ENCODE data around the gene TTBK1. TPM values are rescaled to one million over a fixed set of nuclear protein-coding genes. Genes with fewer than 3 reads are reported as not detected.

TTBK1 gene
- polyA plus RNA-seq, 3 donors from 2014 or later, result not detected

DNA sequence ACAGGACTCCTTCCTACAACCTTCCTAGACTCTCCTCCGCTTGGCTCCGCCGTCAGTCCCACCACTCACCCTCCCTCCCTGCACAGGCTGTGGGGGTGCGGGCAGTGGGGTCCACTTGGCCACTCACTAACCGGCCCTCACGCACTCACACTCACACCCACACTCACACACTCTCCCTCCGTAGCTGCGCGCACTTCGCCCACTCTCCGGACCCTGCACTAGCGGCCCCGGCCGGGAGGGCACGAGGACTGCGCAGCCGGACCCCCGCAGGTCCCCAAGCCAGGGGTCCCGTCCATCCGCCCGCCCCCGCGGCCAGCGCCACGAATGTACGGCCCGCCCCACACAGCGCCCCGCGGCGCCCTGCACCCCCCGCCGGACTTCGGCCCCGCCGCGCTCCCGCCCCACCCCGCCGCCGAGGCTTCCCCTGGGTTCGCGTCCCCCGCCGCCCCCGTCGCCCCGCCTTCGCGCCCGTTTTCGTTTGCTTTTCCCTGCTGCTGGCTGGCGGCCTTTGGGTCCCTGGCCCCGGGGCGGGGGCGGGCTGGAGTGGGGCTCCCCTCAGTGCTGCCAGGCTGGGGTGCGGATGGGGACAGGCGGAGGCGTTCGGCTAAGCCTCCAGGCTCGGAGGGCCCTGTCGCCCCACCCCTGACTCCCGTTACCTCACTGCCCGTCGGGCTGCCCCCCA lies 31.8 kb downstream of the TTBK1 start:
- no peaks in the 10 kb centered on the region for H3K9me3 Mint-ChIP-seq
- H3K4me3 Mint-ChIP-seq, result peak overlapping the region; percentile 68 to 76 (median 73)
- DNase-seq, result peak in 1 of 3 donors; percentile 15
- peaks cover 18 to 29% of the 10 kb centered on the region in 2 donors for H3K4me1 Mint-ChIP-seq
- no peaks in the 10 kb centered on the region for H3K36me3 Mint-ChIP-seq
- no peak overlapping the region for H3K27ac Mint-ChIP-seq
- H3K27me3 Mint-ChIP-seq (ENCODE audit: low read depth in 3 of 3), result peaks cover 9 to 19% (median 10%) of the 10 kb centered on the region in 3 donors

DNA sequence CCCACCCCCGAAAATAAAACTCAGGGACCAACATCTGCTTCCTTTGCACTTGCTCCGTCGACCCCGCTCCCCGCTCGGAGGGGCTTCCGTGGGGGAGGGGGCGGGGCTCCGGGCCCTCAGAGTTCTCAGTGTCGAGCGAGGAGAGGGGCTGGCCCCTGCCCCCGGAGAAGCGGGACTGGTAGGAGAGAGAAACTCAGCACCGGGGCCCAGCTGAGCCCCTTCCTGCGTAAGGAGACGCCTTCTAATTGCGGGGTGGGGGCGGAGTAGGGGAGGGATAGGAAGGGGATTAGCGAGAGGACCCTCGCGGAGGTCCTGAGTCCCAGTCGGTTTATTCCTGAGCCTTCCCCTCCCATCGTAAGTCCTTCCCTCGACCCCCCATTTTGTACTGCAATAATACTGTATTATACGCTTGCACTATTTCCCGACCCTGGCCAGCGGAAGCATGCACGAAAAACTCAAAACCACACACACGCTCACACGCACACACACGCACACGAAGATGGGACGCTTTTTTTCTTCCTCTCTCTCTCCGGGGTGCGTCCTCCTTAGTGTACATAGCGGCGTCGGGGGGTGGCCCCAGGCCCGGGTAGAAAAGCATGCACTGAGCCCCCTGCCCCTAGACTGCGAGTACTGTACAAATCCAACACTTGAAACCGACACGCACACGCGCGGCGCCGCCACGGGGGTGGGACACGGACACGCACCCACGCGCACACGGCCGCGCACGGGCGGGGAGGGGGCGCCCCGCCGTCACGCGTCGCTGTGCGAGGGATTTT lies 32.7 kb downstream of the TTBK1 start:
- Mint-ChIP-seq H3K9me3 (no peaks in the 10 kb centered on the region), H3K36me3 (no peaks in the 10 kb centered on the region), H3K4me3 (peak overlapping the region; percentile 72 to 84 (median 76)), H3K27me3 (ENCODE audit: low read depth in 3 of 3) (peaks cover 7 to 16% (median 8%) of the 10 kb centered on the region in 3 donors), H3K4me1 (peaks cover 18 to 26% of the 10 kb centered on the region in 2 donors), H3K27ac (no peak overlapping the region)
- peak; percentile 31 to 37 (median 33) for DNase-seq

DNA sequence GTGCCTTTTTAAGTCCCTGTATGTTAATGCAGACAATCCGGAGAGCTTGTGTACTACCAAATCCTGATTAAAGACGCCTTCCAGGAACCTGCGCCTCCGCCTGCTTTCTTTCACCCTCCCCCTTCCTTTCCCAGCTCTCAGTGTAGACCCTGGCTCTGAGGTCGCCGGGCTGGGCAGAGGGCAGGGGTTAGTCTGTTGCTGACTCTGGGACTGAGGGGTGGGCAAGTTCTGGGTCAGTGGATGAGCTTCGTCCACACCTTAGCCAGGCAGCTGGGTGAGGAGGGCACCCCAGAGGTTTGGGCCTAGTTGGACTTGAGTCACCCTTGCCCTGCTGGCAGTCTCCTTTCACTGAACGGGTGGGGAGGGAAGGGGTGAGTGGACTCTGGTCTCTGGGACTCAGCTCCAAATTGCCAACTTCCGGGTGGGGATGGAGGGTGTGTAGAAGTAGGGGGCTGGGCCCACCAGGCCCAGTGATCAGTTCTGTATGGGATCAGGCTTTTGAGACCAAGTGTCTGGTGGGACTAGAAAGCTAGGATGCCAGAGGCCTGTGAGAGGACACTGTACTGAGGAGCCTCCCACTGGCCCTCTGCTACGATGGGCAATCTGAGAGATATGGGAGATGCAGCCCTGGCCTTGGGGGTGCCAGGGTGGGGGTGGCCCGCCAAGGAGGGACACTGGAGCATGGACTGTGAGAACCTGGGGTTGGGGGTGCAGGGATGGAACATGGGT lies 33.5 kb downstream of the TTBK1 start:
- no peaks in the 10 kb centered on the region for H3K36me3 Mint-ChIP-seq
- peaks cover 7 to 17% (median 8%) of the 10 kb centered on the region in 3 donors for H3K27me3 Mint-ChIP-seq (ENCODE audit: low read depth in 3 of 3)
- no peaks in the 10 kb centered on the region for H3K9me3 Mint-ChIP-seq
- peaks cover 18 to 26% of the 10 kb centered on the region in 2 donors for H3K4me1 Mint-ChIP-seq
- DNase-seq, result no peak
- peak overlapping the region in 4 of 5 donors; percentile 21 to 38 (median 33) for H3K4me3 Mint-ChIP-seq
- H3K27ac Mint-ChIP-seq, result no peak overlapping the region

DNA sequence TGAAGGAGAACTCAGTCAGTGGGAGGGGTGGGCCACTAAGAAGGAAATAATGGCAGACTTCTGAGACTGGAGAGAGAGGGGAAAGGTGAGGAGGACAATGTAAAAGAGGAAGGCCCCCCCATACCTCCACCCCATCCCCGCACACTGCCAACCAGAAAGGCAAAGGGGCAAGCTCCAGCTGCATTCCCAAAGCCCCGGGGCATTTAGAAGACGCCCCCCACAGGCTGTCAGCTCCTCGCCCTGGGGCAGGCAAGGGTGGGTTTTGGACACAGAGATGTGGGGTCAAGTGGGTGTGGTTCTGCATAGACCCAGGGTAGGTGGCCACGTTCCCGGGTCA lies 34.0 kb downstream of the TTBK1 start:
- H3K4me1 Mint-ChIP-seq, result peaks cover 18 to 26% of the 10 kb centered on the region in 2 donors

DNA sequence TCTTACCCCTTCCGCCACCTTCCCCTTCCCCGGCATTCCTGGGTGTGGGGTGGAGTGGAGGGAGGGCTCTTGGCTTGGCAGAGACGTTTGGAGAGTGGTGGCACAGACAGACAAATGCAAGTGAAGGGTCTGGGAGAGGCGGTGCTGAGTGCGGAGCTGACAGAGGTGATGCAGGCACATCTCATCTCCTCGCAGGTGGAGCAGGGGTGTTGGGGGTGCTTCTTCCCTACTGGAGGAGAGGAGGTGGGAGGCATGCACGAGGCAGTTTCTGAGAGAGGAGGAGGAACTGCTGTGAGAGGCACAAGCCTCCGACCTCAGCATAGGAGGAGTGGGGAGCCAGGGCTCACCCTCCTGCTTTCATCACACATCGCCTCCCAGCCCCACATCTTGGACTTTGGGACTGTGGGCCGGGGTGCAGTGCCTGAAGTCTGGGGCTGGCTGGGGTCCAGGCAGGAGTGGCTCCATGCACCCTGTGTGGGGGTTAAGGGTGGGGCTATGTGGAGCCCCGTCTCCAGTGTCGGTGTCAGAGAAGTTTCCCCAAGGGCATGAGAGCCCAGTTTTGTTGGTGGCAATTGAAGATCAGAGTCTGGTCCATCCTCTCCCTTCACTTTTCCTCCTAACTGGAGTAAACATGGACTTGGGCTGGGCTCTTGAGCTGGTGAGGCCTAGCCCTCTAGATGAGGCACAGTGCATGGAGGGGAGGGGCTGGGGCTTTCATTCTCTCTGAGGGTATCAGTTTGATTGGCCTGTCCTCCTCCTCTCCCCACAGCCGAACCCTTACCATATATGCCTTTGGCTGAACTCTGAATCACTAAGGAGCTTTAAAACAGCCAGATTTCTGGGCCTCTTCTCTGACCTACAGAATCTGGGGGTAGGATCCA lies 34.6 kb downstream of the TTBK1 start:
- no peak for DNase-seq
- no peaks in the 10 kb centered on the region for H3K36me3 Mint-ChIP-seq
- H3K9me3 Mint-ChIP-seq, result no peaks in the 10 kb centered on the region
- H3K27ac Mint-ChIP-seq, result peak overlapping the region in 1 of 6 donors; percentile 78
- H3K4me3 Mint-ChIP-seq, result peak overlapping the region in 2 of 5 donors; percentile 15 to 30
- peaks cover 18 to 26% of the 10 kb centered on the region in 2 donors for H3K4me1 Mint-ChIP-seq
- peaks cover 7 to 15% (median 8%) of the 10 kb centered on the region in 3 donors for H3K27me3 Mint-ChIP-seq (ENCODE audit: low read depth in 3 of 3)

More for the DNA sequence above, 34.0 kb downstream of the TTBK1 start:
- Mint-ChIP-seq H3K27me3 (ENCODE audit: low read depth in 3 of 3) (peaks cover 7 to 15% (median 8%) of the 10 kb centered on the region in 3 donors), H3K4me3 (peak overlapping the region in 1 of 5 donors; percentile 33), H3K36me3 (no peaks in the 10 kb centered on the region), H3K27ac (no peak overlapping the region), H3K9me3 (no peaks in the 10 kb centered on the region)
- DNase-seq, result no peak

DNA sequence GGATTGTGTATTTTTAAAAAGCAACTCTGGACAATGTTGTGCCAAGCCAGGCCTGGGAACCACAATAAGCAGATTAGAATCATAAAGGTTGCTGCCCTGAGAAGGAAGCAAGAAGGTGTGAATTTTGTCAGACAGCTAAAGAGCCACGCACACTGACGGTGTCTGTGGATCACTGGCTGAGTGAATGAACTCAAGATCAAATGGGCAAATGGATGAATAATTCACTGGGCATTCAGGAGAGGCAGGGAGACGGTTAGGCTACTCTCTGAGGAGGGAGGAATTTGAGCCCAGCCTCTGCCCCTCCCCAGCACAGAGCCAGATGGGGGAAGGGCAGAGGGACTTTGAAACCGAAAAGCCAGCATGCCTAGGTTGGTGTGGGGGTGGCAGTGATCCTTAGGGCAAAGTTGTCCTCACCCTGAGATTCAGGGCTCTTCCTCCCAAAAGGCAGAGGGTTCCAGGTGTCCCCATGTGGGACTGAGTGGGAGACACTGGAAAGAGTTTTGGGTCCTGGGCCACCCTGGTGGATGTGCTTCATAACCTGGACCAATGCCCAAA lies 35.3 kb downstream of the TTBK1 start:
- H3K36me3 Mint-ChIP-seq, result no peaks in the 10 kb centered on the region
- no peaks in the 10 kb centered on the region for H3K9me3 Mint-ChIP-seq
- no peak overlapping the region for H3K27ac Mint-ChIP-seq
- H3K27me3 Mint-ChIP-seq (ENCODE audit: low read depth in 3 of 3), result peaks cover 7 to 15% (median 8%) of the 10 kb centered on the region in 3 donors
- peaks cover 18 to 26% of the 10 kb centered on the region in 2 donors for H3K4me1 Mint-ChIP-seq
- no peak overlapping the region for H3K4me3 Mint-ChIP-seq
- DNase-seq, result no peak

DNA sequence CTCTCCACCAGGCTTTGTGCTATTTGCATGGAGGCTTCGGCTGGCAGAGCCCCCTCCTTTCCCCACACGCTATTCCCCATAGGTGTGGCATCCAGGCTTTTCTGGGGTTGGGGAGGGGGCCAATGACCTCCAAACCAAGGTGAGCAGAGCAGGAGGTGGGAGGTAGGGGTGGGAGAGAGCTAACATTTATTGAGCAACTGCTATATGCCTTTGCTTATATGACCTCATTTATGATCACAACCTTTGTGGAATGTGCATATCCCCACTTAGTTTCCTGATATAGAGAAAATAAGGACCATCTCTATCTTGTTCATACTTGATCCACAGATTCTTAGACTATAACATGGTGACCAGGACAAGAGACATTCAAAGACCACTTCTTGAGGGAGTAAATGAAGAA lies 37.0 kb downstream of the TTBK1 start:
- H3K4me1 Mint-ChIP-seq, result peaks cover 18 to 19% of the 10 kb centered on the region in 2 donors
- H3K27ac Mint-ChIP-seq, result no peak overlapping the region
- H3K9me3 Mint-ChIP-seq, result no peaks in the 10 kb centered on the region
- no peak for DNase-seq
- H3K27me3 Mint-ChIP-seq (ENCODE audit: low read depth in 3 of 3), result peaks cover 6 to 15% (median 9%) of the 10 kb centered on the region in 3 donors
- no peak overlapping the region for H3K4me3 Mint-ChIP-seq
- no peaks in the 10 kb centered on the region for H3K36me3 Mint-ChIP-seq

DNA sequence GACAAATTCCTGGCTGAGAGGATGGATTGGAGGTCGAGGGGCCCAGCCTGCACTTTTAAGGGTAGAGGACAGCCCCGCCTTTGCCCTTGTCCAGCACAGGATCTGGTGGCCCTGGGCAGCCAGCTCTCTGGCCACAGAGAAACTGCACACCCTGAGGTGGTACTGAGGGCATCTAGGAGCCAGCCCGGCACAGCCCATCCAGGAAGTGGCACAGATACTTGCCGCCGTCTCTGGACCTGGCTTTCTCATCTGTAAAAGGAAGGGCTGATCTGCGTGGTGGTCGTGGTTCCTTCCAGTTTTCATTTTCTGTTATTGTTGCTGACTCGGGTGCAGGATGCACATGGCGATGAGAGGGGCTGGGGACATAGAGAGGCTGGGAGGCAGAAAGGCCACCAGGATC lies 38.8 kb downstream of the TTBK1 start:
- H3K4me1 Mint-ChIP-seq, result peaks cover 6 to 10% of the 10 kb centered on the region in 2 donors
- DNase-seq, result no peak
- peaks cover 5 to 18% (median 11%) of the 10 kb centered on the region in 3 donors for H3K27me3 Mint-ChIP-seq (ENCODE audit: low read depth in 3 of 3)
- H3K9me3 Mint-ChIP-seq, result no peaks in the 10 kb centered on the region
- H3K36me3 Mint-ChIP-seq, result no peaks in the 10 kb centered on the region
- no peak overlapping the region for H3K4me3 Mint-ChIP-seq
- no peak overlapping the region for H3K27ac Mint-ChIP-seq

DNA sequence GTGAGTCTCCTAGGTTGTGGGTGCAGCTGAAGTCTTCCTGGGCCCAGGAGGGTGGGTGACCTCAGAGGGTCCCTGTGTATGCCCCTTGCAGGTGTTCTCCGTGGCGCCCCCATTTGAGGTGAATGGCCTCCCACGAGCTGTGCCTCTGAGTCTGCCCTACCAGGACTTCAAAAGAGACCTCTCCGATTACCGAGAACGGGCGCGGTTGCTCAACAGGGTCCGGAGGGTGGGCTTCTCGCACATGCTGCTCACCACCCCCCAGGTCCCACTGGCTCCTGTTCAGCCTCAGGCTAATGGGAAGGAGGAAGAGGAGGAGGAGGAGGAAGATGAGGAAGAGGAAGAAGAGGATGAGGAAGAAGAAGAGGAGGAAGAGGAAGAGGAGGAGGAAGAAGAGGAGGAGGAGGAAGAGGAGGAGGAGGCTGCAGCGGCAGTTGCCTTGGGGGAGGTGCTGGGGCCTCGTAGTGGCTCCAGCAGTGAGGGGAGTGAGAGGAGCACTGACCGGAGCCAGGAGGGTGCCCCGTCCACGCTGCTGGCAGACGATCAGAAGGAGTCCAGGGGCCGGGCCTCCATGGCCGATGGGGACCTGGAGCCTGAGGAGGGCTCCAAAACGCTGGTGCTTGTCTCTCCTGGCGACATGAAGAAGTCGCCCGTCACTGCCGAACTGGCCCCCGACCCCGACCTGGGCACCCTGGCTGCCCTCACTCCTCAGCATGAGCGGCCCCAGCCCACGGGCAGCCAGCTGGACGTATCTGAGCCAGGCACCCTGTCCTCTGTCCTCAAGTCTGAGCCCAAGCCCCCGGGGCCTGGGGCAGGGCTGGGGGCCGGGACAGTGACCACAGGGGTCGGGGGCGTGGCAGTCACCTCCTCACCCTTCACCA lies 39.6 kb downstream of the TTBK1 start:
- H3K27ac Mint-ChIP-seq, result no peak overlapping the region
- no peaks in the 10 kb centered on the region for H3K9me3 Mint-ChIP-seq
- no peak for DNase-seq
- no peak overlapping the region for H3K4me3 Mint-ChIP-seq
- peaks cover 6 to 7% of the 10 kb centered on the region in 2 donors for H3K4me1 Mint-ChIP-seq
- H3K27me3 Mint-ChIP-seq (ENCODE audit: low read depth in 3 of 3), result peaks cover 3 to 11% (median 11%) of the 10 kb centered on the region in 3 donors
- H3K36me3 Mint-ChIP-seq, result no peaks in the 10 kb centered on the region

DNA sequence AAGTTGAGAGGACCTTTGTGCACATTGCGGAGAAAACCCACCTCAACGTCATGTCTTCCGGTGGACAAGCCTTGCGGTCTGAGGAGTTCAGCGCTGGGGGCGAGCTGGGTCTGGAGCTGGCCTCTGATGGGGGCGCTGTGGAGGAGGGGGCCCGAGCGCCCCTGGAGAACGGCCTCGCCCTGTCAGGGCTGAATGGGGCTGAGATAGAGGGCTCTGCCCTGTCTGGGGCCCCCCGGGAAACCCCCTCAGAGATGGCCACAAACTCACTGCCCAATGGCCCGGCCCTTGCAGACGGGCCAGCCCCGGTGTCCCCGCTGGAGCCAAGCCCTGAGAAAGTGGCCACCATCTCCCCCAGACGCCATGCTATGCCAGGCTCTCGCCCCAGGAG lies 40.2 kb downstream of the TTBK1 start:
- no peak for DNase-seq
- H3K36me3 Mint-ChIP-seq, result no peaks in the 10 kb centered on the region
- H3K27me3 Mint-ChIP-seq (ENCODE audit: low read depth in 3 of 3), result peaks cover 3 to 11% (median 7%) of the 10 kb centered on the region in 3 donors
- H3K9me3 Mint-ChIP-seq, result no peaks in the 10 kb centered on the region
- H3K27ac Mint-ChIP-seq, result no peak overlapping the region
- H3K4me3 Mint-ChIP-seq, result no peak overlapping the region
- peaks cover under 1 to 2% of the 10 kb centered on the region in 2 donors for H3K4me1 Mint-ChIP-seq

DNA sequence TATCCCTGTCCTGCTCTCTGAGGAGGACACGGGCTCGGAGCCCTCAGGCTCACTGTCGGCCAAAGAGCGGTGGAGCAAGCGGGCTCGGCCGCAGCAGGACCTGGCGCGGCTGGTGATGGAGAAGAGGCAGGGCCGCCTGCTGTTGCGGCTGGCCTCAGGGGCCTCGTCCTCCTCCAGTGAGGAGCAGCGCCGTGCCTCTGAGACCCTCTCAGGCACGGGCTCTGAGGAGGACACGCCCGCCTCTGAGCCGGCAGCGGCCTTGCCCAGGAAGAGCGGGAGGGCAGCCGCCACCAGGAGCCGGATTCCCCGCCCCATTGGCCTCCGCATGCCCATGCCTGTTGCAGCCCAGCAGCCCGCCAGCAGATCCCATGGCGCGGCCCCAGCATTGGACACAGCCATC lies 40.6 kb downstream of the TTBK1 start:
- H3K36me3 Mint-ChIP-seq, result no peaks in the 10 kb centered on the region
- no peak overlapping the region for H3K27ac Mint-ChIP-seq
- no peak overlapping the region for H3K4me3 Mint-ChIP-seq
- H3K27me3 Mint-ChIP-seq (ENCODE audit: low read depth in 3 of 3), result peaks cover 3 to 11% (median 6%) of the 10 kb centered on the region in 3 donors
- no peaks in the 10 kb centered on the region for H3K9me3 Mint-ChIP-seq
- H3K4me1 Mint-ChIP-seq, result no peaks in the 10 kb centered on the region
- DNase-seq, result no peak

Measured in immature natural killer cell (primary cell).